Mesenchymal stem cell (in vitro differentiated cells and primary cell): ENCODE results near the gene KCNIP4.

Experiments
- DNase-seq: peaks from one replicate; pipeline ENCODE4 v3.0.0-alpha.2; 2013
- H2AFZ ChIP-seq: one replicate; pipeline ENCODE4 v1.6.1; 2013; ENCODE audit warnings: low read depth, mild to moderate bottlenecking, control low read depth, inconsistent platforms, low read length, moderate library complexity
- H2AK5ac ChIP-seq: 2 replicates; pipeline ENCODE4 v1.6.1; 2013; ENCODE audit warnings: low read length, moderate library complexity, mild to moderate bottlenecking, inconsistent platforms; ENCODE audit not compliant: severe bottlenecking
- H2BK120ac ChIP-seq: one replicate; pipeline ENCODE4 v1.6.1; 2013; ENCODE audit warnings: low read depth, mild to moderate bottlenecking, inconsistent platforms, low read length, moderate library complexity
- H2BK12ac ChIP-seq, 2 experiments: one replicate each; pipeline ENCODE4 v1.6.1; 2013; ENCODE audit warnings: inconsistent platforms in 2 of 2, low read length in 2 of 2, mild to moderate bottlenecking in 2 of 2, moderate library complexity in 2 of 2, control low read depth in 1 of 2
- H2BK15ac ChIP-seq: one replicate; pipeline ENCODE4 v1.6.1; 2013; ENCODE audit warnings: mild to moderate bottlenecking, low read depth, inconsistent platforms; ENCODE audit not compliant: poor library complexity, severe bottlenecking
- H2BK5ac ChIP-seq: 2 replicates; pipeline ENCODE4 v1.6.1; 2013; ENCODE audit warnings: low read depth, mild to moderate bottlenecking, low read length, control low read depth, inconsistent platforms; ENCODE audit not compliant: poor library complexity, severe bottlenecking
- H3K14ac ChIP-seq, 2 experiments: one replicate each; pipeline ENCODE4 v1.6.1; 2013; ENCODE audit warnings: inconsistent platforms in 2 of 2, low read length in 2 of 2, control low read depth in 1 of 2, mild to moderate bottlenecking in 1 of 2, moderate library complexity in 1 of 2
- H3K18ac ChIP-seq, 2 experiments: one replicate each; pipeline ENCODE4 v1.6.1; 2013; ENCODE audit warnings: inconsistent platforms in 2 of 2, low read length in 2 of 2, control low read depth in 1 of 2, low read depth in 1 of 2, mild to moderate bottlenecking in 1 of 2
- H3K23ac ChIP-seq, 2 experiments: one replicate each; pipeline ENCODE4 v1.6.1; 2013; ENCODE audit warnings: inconsistent platforms in 2 of 2, low read length in 2 of 2, mild to moderate bottlenecking in 2 of 2, moderate library complexity in 2 of 2, control low read depth in 1 of 2
- H3K27ac ChIP-seq: 2 replicates; pipeline ENCODE4 v1.5.1; 2013; ENCODE audit warnings: mild to moderate bottlenecking, moderate library complexity, low read length, control low read depth, inconsistent platforms; ENCODE audit not compliant: poor library complexity, severe bottlenecking
- H3K27me3 ChIP-seq, 2 experiments: 2 replicates each; pipeline versions ENCODE4 v1.6.1 to v1.7.0; 2013; ENCODE audit warnings: low read length in 2 of 2, mild to moderate bottlenecking in 2 of 2, moderate library complexity in 2 of 2, control low read depth in 1 of 2, inconsistent platforms in 1 of 2; ENCODE audit not compliant: control insufficient read depth in 1 of 2, insufficient read depth in 1 of 2
- H3K36me3 ChIP-seq, 2 experiments: 2 replicates each; pipeline versions ENCODE4 v1.6.1 to v1.7.0; 2013; ENCODE audit warnings: low read length in 2 of 2, control low read depth in 1 of 2, inconsistent platforms in 1 of 2, low read depth in 1 of 2, mild to moderate bottlenecking in 1 of 2; ENCODE audit not compliant: insufficient read depth in 2 of 2, control insufficient read depth in 1 of 2
- H3K4ac ChIP-seq, 2 experiments: one replicate each; pipeline ENCODE4 v1.6.1; 2013; ENCODE audit warnings: inconsistent platforms in 2 of 2, low read length in 2 of 2, mild to moderate bottlenecking in 2 of 2, moderate library complexity in 2 of 2, control low read depth in 1 of 2, low read depth in 1 of 2
- H3K4me1 ChIP-seq: 2 replicates; pipeline ENCODE4 v1.6.1; 2013; ENCODE audit warnings: low read depth, low read length, control low read depth; ENCODE audit not compliant: control insufficient read depth, insufficient read depth
- H3K4me2 ChIP-seq: 2 replicates; pipeline ENCODE4 v1.6.1; 2013; ENCODE audit warnings: low read length, mild to moderate bottlenecking, inconsistent platforms; ENCODE audit not compliant: poor library complexity, severe bottlenecking
- H3K4me3 ChIP-seq, 2 experiments: 2 replicates each; pipeline versions ENCODE4 v1.5.1 to v1.7.0; 2013; ENCODE audit warnings: low read length in 2 of 2, mild to moderate bottlenecking in 2 of 2, control low read depth in 1 of 2, low read depth in 1 of 2; ENCODE audit not compliant: insufficient read depth in 1 of 2
- H3K79me1 ChIP-seq: replicated peaks from 2 replicates; pipeline ENCODE4 v1.6.1; 2013; ENCODE audit warnings: mild to moderate bottlenecking, control low read depth, low read length, inconsistent platforms; ENCODE audit not compliant: poor library complexity, severe bottlenecking
- H3K9ac ChIP-seq: 2 replicates; pipeline ENCODE4 v1.7.0; 2013; ENCODE audit warnings: mild to moderate bottlenecking, low read length, moderate library complexity
- H3K9me3 ChIP-seq: 2 replicates; pipeline ENCODE4 v1.7.0; 2013; ENCODE audit warnings: mild to moderate bottlenecking, low read length; ENCODE audit not compliant: control insufficient read depth
- H4K8ac ChIP-seq: one replicate; pipeline ENCODE4 v1.6.1; 2013; ENCODE audit warnings: inconsistent platforms, mild to moderate bottlenecking, low read length, moderate library complexity
- H4K91ac ChIP-seq: one replicate; pipeline ENCODE4 v1.6.1; 2013; ENCODE audit warnings: mild to moderate bottlenecking, low read length, inconsistent platforms
- WGBS: methylation state at CpG from one replicate; pipeline ENCODE4 v1.1.7; 2013; ENCODE audit warnings: mixed read lengths; 5-methylcytosine and 5-hydroxymethylcytosine counted together

Gene KCNIP4

DNA sequence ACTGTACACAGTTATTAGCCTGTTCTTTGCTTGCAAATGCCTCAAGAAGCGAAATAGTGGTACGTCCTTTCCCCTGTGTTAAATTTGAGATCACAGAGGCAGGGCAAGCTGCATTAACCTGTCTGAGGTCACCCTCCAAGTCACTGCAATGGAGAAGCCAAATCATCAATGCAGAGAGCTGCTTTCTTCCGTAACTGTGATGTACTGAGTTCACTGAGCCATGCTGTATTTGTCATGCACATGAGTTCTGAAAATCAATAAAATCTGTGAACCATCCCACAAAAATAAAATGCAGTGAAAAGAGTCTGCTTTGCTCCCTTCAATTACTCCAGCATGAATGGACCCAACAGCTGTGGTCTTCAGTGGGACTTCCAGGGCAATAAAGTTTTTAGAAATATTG, 393.5 kb downstream of the KCNIP4 start:
- no peak overlapping the region for H2BK15ac ChIP-seq
- H3K9ac ChIP-seq = no peak overlapping the region
- no peak overlapping the region for H2BK120ac ChIP-seq
- H2AK5ac ChIP-seq = no peak overlapping the region
- peak overlapping the region in 1 of 2 experiments; percentile 48 for H3K14ac ChIP-seq
- H4K91ac ChIP-seq = no peak overlapping the region
- peak overlapping the region in 1 of 2 experiments; percentile 71 for H2BK12ac ChIP-seq
- peak overlapping the region in 1 of 2 experiments; percentile 79 for H3K4ac ChIP-seq
- no peak overlapping the region for H3K23ac ChIP-seq
- no peak overlapping the region for H2BK5ac ChIP-seq
- no peak overlapping the region for H4K8ac ChIP-seq
- no peak overlapping the region for H3K4me2 ChIP-seq
- no peak overlapping the region for H2AFZ ChIP-seq
- no peaks in the 10 kb centered on the region for H3K4me1 ChIP-seq
- H3K27ac ChIP-seq = no peak overlapping the region
- no peaks in the 10 kb centered on the region for H3K36me3 ChIP-seq
- peak overlapping the region in 1 of 2 experiments; percentile 57 for H3K18ac ChIP-seq
- H3K4me3 ChIP-seq = no peak overlapping the region
- 88% methylated on average over 3 of the region's 3 CpGs for WGBS
- DNase-seq = no peak
- no peaks in the 10 kb centered on the region for H3K9me3 ChIP-seq
- no peaks in the 10 kb centered on the region for H3K27me3 ChIP-seq
- no peaks in the 10 kb centered on the region for H3K79me1 ChIP-seq

DNA sequence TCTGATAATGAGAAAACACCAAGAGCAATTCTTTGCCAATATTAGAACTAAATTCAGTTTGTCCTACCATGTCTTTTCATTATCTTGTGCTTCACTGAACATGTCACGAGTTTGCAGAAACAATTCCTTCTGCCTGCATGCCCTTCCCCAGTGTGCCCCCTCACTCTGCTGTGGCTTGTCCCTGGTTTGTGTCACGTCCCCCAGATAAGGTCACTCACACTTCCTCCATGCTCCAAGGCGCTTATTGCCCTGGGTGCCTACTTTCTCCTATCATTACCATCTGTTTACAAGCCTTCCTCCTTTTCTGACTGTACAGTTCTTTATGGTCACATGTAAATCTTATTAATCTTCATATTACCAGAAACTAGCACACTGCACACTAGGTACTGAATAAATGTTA, 394.1 kb downstream of the KCNIP4 start:
- H2BK15ac ChIP-seq = no peak overlapping the region
- H3K27me3 ChIP-seq = no peaks in the 10 kb centered on the region
- H2BK12ac ChIP-seq = no peak overlapping the region
- no peak overlapping the region for H4K91ac ChIP-seq
- H3K27ac ChIP-seq = no peak overlapping the region
- H4K8ac ChIP-seq = no peak overlapping the region
- no peaks in the 10 kb centered on the region for H3K36me3 ChIP-seq
- H3K23ac ChIP-seq = no peak overlapping the region
- no peak overlapping the region for H2BK5ac ChIP-seq
- H2BK120ac ChIP-seq = no peak overlapping the region
- no peak overlapping the region for H2AK5ac ChIP-seq
- DNase-seq = no peak
- no peak overlapping the region for H3K4ac ChIP-seq
- H3K4me3 ChIP-seq = no peak overlapping the region
- peak overlapping the region; percentile 64 for H2AFZ ChIP-seq
- no peaks in the 10 kb centered on the region for H3K9me3 ChIP-seq
- no peak overlapping the region for H3K14ac ChIP-seq
- H3K79me1 ChIP-seq = no peaks in the 10 kb centered on the region
- H3K18ac ChIP-seq = peak overlapping the region in 1 of 2 experiments; percentile 64
- H3K4me1 ChIP-seq = no peaks in the 10 kb centered on the region
- no peak overlapping the region for H3K4me2 ChIP-seq
- WGBS = 15% methylated on average over 3 of the region's 3 CpGs
- no peak overlapping the region for H3K9ac ChIP-seq

DNA sequence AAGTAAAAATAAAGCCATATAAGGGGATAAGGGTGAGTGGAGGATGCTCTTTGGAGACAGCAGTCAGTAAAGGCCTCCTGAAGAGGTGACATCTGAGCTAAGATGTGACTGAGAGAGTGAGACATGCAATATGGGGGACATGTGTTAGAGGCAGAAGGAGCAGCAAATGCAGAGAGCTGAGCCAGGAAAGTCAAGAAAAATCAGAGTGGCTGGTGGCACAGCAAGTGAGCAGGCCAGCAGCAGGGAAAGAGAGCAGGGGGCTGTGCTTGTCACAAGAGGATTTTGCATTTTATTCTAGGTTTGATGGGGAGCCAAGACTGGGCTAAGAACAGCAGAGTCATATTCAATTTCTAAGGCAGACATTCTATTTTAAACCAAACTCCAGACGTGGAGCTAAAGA, 394.5 kb downstream of the KCNIP4 start:
- WGBS = no CpG with 5 or more reads among the region's 1 CpG
- Histone ChIP-seq H3K4ac (peak overlapping the region in 1 of 2 experiments; percentile 37), H2BK15ac (no peak overlapping the region), H3K4me3 (no peak overlapping the region), H2AFZ (no peak overlapping the region), H4K8ac (no peak overlapping the region), H3K4me1 (no peaks in the 10 kb centered on the region), H2AK5ac (no peak overlapping the region), H3K27me3 (no peaks in the 10 kb centered on the region), H3K4me2 (no peak overlapping the region), H3K23ac (peak overlapping the region in 1 of 2 experiments; percentile 89), H3K18ac (peak overlapping the region; percentile 23 to 73), H3K9ac (no peak overlapping the region), H3K36me3 (no peaks in the 10 kb centered on the region), H2BK5ac (no peak overlapping the region), H3K27ac (no peak overlapping the region), H3K9me3 (no peaks in the 10 kb centered on the region), H2BK120ac (no peak overlapping the region), H4K91ac (peak overlapping the region; percentile 73), H2BK12ac (peak overlapping the region; percentile 29 to 38), H3K14ac (peak overlapping the region in 1 of 2 experiments; percentile 75), H3K79me1 (no peaks in the 10 kb centered on the region)
- DNase-seq = no peak

DNA sequence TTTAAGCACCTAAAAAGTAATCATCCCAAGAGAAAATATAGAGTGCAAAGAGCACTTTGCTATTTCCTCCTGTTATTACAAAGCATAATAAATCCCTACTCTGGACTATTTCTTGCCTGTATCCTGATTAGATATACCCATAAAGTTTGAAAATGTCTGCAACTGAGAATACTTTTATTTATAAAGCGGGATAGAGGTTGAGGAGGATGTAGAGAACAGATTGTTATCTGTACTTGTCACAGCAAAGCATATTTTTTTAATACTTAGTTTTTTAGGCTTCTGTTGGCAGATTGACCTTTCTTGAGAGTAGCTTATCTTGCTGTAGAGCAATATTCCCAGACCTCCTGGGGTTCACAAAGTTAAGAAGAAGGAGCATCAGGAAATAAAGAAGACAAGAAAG, 396.1 kb downstream of the KCNIP4 start:
- WGBS = no CpG with 5 or more reads among the region's 1 CpG
- no peaks in the 10 kb centered on the region for H3K27me3 ChIP-seq
- H3K4ac ChIP-seq = no peak overlapping the region
- no peak overlapping the region for H3K4me2 ChIP-seq
- H2BK120ac ChIP-seq = no peak overlapping the region
- no peaks in the 10 kb centered on the region for H3K79me1 ChIP-seq
- peaks cover under 1% of the 10 kb centered on the region for H3K9me3 ChIP-seq
- no peak overlapping the region for H3K23ac ChIP-seq
- no peak overlapping the region for H3K27ac ChIP-seq
- no peak overlapping the region for H3K4me3 ChIP-seq
- H3K14ac ChIP-seq = no peak overlapping the region
- DNase-seq = peak; percentile 28
- no peak overlapping the region for H2BK5ac ChIP-seq
- H3K9ac ChIP-seq = no peak overlapping the region
- H3K4me1 ChIP-seq = no peaks in the 10 kb centered on the region
- H2AFZ ChIP-seq = no peak overlapping the region
- no peak overlapping the region for H4K91ac ChIP-seq
- no peak overlapping the region for H2AK5ac ChIP-seq
- no peak overlapping the region for H2BK15ac ChIP-seq
- no peaks in the 10 kb centered on the region for H3K36me3 ChIP-seq
- no peak overlapping the region for H2BK12ac ChIP-seq
- no peak overlapping the region for H4K8ac ChIP-seq
- no peak overlapping the region for H3K18ac ChIP-seq
